ENCODE data around the gene ATP8B2.

GRCh38 chr1:154361357-154361756 lies 36.0 kb downstream of the ATP8B2 start:
- TF ChIP-seq CTCF (IDR thresholded peaks at IDR 0.05; ENCODE audit: low read depth, low read length, missing input control) (no peak), JUND (IDR thresholded peaks at IDR 0.05) (no peak), RXRA (IDR thresholded peaks at IDR 0.05) (no peak), REST (IDR thresholded peaks at IDR 0.05) (no peak), YY1 (IDR thresholded peaks at IDR 0.05) (no peak), ZBTB33 (IDR thresholded peaks at IDR 0.05) (no peak), RAD21 (IDR thresholded peaks at IDR 0.05) (no peak), SP1 (IDR thresholded peaks at IDR 0.05) (no peak), MAX (IDR thresholded peaks at IDR 0.05) (no peak), GABPA (IDR thresholded peaks at IDR 0.05 in 1 of 2, conservative IDR thresholded peaks at IDR 0.05 in 1 of 2) (no peak), ATF3 (IDR thresholded peaks at IDR 0.05) (no peak), HNF4G (IDR thresholded peaks at IDR 0.05) (no peak), NR2F2 (IDR thresholded peaks at IDR 0.05) (no peak)
